ENCODE data around the gene CYP4V2. TPM values are rescaled to one million over a fixed set of nuclear protein-coding genes. Genes with fewer than 3 reads are reported as not detected.

CYP4V2 gene
- total RNA-seq, 1 experiment from 2014 or later = 8.6 TPM

GRCh38 chr4:186234367-186234766, 43.0 kb downstream of the CYP4V2 start:
- ChIA-PET POLR2A (no interaction called here), RAD21 (ENCODE audit: low non-redundant PET in 1 of 2, low total read pairs in 2 of 2, uncharacterized antibody in 2 of 2, unreplicated experiment in 2 of 2) (no interaction called here), CTCF (no interaction called here)
- DNase-seq (ENCODE audit: low read depth, low spot score) (no peak), ATAC-seq (no peak)
- Histone ChIP-seq H3K4me1 (ENCODE audit: control insufficient read depth in 1 of 2, insufficient read depth in 2 of 2, low read length in 2 of 2) (no peaks in the 10 kb centered on the region), H3K9me2 (ENCODE audit: insufficient read depth) (no peaks in the 10 kb centered on the region), H3K79me2 (ENCODE audit: insufficient read depth, low read length) (no peaks in the 10 kb centered on the region), H3K9me3 (ENCODE audit: control insufficient read depth in 1 of 2, insufficient read depth in 1 of 2, low read depth in 1 of 2, low read length in 2 of 2) (no peaks in the 10 kb centered on the region), H3K4me2 (ENCODE audit: low read length) (no peak overlapping the region), H3K4me3 (replicated peaks in 1 of 2; ENCODE audit: low read depth in 1 of 2, low read length in 2 of 2) (no peak overlapping the region), H2AFZ (ENCODE audit: low read depth, low read length, poor library complexity, severe bottlenecking) (no peak overlapping the region), H3K27me3 (ENCODE audit: insufficient read depth, low read length) (no peaks in the 10 kb centered on the region), H4K20me1 (ENCODE audit: insufficient read depth) (no peaks in the 10 kb centered on the region), H3K36me3 (ENCODE audit: control insufficient read depth in 1 of 2, insufficient read depth in 2 of 2, low read length in 2 of 2) (no peaks in the 10 kb centered on the region), H3K9ac (ENCODE audit: low read length) (no peak overlapping the region), H3K27ac (ENCODE audit: low read depth, low read length) (no peak overlapping the region)
- no TSS peak for BruUV-seq (replicated peaks)
- intact Hi-C loops (cut with micrococcal nuclease) = no loop called here
- TF ChIP-seq FOSL1 (IDR thresholded peaks at IDR 0.05; ENCODE audit: low read depth) = no peak
- TF ChIP-seq YY1 (IDR thresholded peaks at IDR 0.05; ENCODE audit: extremely low read depth, insufficient replicate concordance, low read depth, low read length) = no peak
- TF ChIP-seq ZFX (IDR thresholded peaks at IDR 0.05) = no peak
- TF ChIP-seq EZH2phosphoT487 (IDR thresholded peaks at IDR 0.05; ENCODE audit: borderline replicate concordance) = no peak
- no peak for TF ChIP-seq EZH2 (IDR thresholded peaks at IDR 0.05)
- TF ChIP-seq TCF7L2 (IDR thresholded peaks at IDR 0.05; ENCODE audit: borderline replicate concordance, extremely low read depth, insufficient read depth, insufficient read length) = no peak
- no peak for TF ChIP-seq SIN3A (IDR thresholded peaks at IDR 0.05; ENCODE audit: low read depth)
- TF ChIP-seq SRF (IDR thresholded peaks at IDR 0.05; ENCODE audit: low read depth) = no peak
- TF ChIP-seq ZBTB33 (IDR thresholded peaks at IDR 0.05; ENCODE audit: extremely low read depth, insufficient replicate concordance, low read length) = no peak
- TF ChIP-seq CTCF (IDR thresholded peaks at IDR 0.05 in 2 of 3, conservative IDR thresholded peaks at IDR 0.05 in 1 of 3; ENCODE audit: borderline replicate concordance in 1 of 3, insufficient read depth in 1 of 3, low read depth in 2 of 3, low read length in 2 of 3) = no peak
- no peak for TF ChIP-seq RAD21 (IDR thresholded peaks at IDR 0.05; ENCODE audit: low read depth)
- TF ChIP-seq ELF1 (IDR thresholded peaks at IDR 0.05; ENCODE audit: borderline replicate concordance, low read depth) = no peak
- TF ChIP-seq ZNF274 (IDR thresholded peaks at IDR 0.05; ENCODE audit: low read depth, low read length) = no peak
- no peak for TF ChIP-seq JUND (IDR thresholded peaks at IDR 0.05)

Measured in HCT116 (cell line).